HEK293 (cell line): ENCODE data around the gene CLIP3.

Source experiments
- IKZF3 ChIP-seq: fragments of 450-650 bp; IDR thresholded peaks from 2 replicates; pipeline ENCODE4 v1.5.0; 2018; ENCODE audit warnings: missing biosample characterization, mild to moderate bottlenecking, missing genetic modification characterization, moderate library complexity
- KLF8 ChIP-seq: fragments of 450-650 bp; formaldehyde crosslinking; IDR thresholded peaks from 2 replicates; pipeline ENCODE4 v1.5.1; 2016; ENCODE audit warnings: missing biosample characterization, missing genetic modification characterization
- OVOL3 ChIP-seq: fragments of 450-650 bp; formaldehyde crosslinking; IDR thresholded peaks from 2 replicates; pipeline ENCODE4 v1.5.1; 2016; ENCODE audit warnings: missing biosample characterization, missing genetic modification characterization
- RBAK ChIP-seq: fragments of 450-650 bp; formaldehyde crosslinking; IDR thresholded peaks from 2 replicates; pipeline ENCODE4 v1.5.1; 2016; ENCODE audit warnings: missing biosample characterization, missing genetic modification characterization
- REPIN1 ChIP-seq: fragments of 450-650 bp; formaldehyde crosslinking; IDR thresholded peaks from 2 replicates; pipeline ENCODE4 v1.5.1; 2017; ENCODE audit warnings: missing biosample characterization, missing genetic modification characterization, low read depth
- SP3 ChIP-seq: fragments of 450-650 bp; formaldehyde crosslinking; IDR thresholded peaks from 2 replicates; pipeline ENCODE4 v1.5.1; 2016; ENCODE audit warnings: missing biosample characterization, missing genetic modification characterization
- SP7 ChIP-seq: fragments of 450-650 bp; formaldehyde crosslinking; IDR thresholded peaks from 2 replicates; pipeline ENCODE4 v1.5.1; 2016; ENCODE audit warnings: missing biosample characterization, missing genetic modification characterization
- ZEB2 ChIP-seq: fragments of 450-650 bp; formaldehyde crosslinking; IDR thresholded peaks from 2 replicates; pipeline ENCODE4 v1.5.1; 2016; ENCODE audit warnings: missing biosample characterization, missing genetic modification characterization
- ZIC2 ChIP-seq: fragments of 450-650 bp; formaldehyde crosslinking; IDR thresholded peaks from 2 replicates; pipeline ENCODE4 v1.5.1; 2016; ENCODE audit warnings: missing biosample characterization, missing genetic modification characterization
- ZNF132 ChIP-seq: fragments of 450-650 bp; formaldehyde crosslinking; IDR thresholded peaks from 2 replicates; pipeline ENCODE4 v1.5.1; 2017; ENCODE audit warnings: missing biosample characterization, missing genetic modification characterization, borderline replicate concordance
- ZNF169 ChIP-seq: fragments of 450-650 bp; formaldehyde crosslinking; IDR thresholded peaks from 2 replicates; pipeline ENCODE4 v1.5.1; 2016; ENCODE audit warnings: missing biosample characterization, missing genetic modification characterization
- ZNF221 ChIP-seq: fragments of 450-650 bp; formaldehyde crosslinking; IDR thresholded peaks from 2 replicates; pipeline ENCODE4 v1.5.1; 2017; ENCODE audit warnings: missing biosample characterization, missing genetic modification characterization, borderline replicate concordance
- ZNF311 ChIP-seq: fragments of 450-650 bp; formaldehyde crosslinking; IDR thresholded peaks from 2 replicates; pipeline ENCODE4 v1.5.1; 2017; ENCODE audit warnings: missing biosample characterization, missing genetic modification characterization, borderline replicate concordance
- ZNF335 ChIP-seq: fragments of 450-650 bp; formaldehyde crosslinking; conservative IDR thresholded peaks from 2 replicates; pipeline ENCODE4 v1.5.1; 2016; ENCODE audit warnings: missing biosample characterization, missing genetic modification characterization
- ZNF341 ChIP-seq: fragments of 450-650 bp; formaldehyde crosslinking; IDR thresholded peaks from 2 replicates; pipeline ENCODE4; 2016; ENCODE audit warnings: low read depth, missing biosample characterization, missing genetic modification characterization
- ZNF354C ChIP-seq: fragments of 450-650 bp; formaldehyde crosslinking; IDR thresholded peaks from 2 replicates; pipeline ENCODE4 v1.5.1; 2016; ENCODE audit warnings: missing biosample characterization, missing genetic modification characterization, low read depth, borderline replicate concordance
- ZNF571 ChIP-seq: fragments of 450-650 bp; formaldehyde crosslinking; IDR thresholded peaks from 2 replicates; pipeline ENCODE4 v1.5.0; 2017; ENCODE audit warnings: missing biosample characterization, missing genetic modification characterization
- ZNF626 ChIP-seq: fragments of 450-650 bp; sonication (Bioruptor Pico); formaldehyde crosslinking; IDR thresholded peaks from 2 replicates; pipeline ENCODE4 v1.5.1; 2018; ENCODE audit warnings: missing biosample characterization, missing genetic modification characterization, inconsistent platforms
- ZNF658 ChIP-seq: fragments of 450-650 bp; formaldehyde crosslinking; IDR thresholded peaks from 2 replicates; pipeline ENCODE4; 2016; ENCODE audit warnings: missing biosample characterization, missing genetic modification characterization
- ZNF707 ChIP-seq: fragments of 450-650 bp; formaldehyde crosslinking; IDR thresholded peaks from 2 replicates; pipeline ENCODE4 v1.5.1; 2016; ENCODE audit warnings: missing biosample characterization, missing genetic modification characterization
- ZNF837 ChIP-seq: fragments of 450-650 bp; formaldehyde crosslinking; IDR thresholded peaks from 2 replicates; pipeline ENCODE4 v1.5.1; 2016; ENCODE audit warnings: missing biosample characterization, missing genetic modification characterization
- TF ChIP-seq, protein P1 (sequence below): fragments of 450-650 bp; formaldehyde crosslinking; IDR thresholded peaks from 2 replicates; pipeline ENCODE4 v1.5.1; 2017; ENCODE audit warnings: missing biosample characterization, missing genetic modification characterization
- TF ChIP-seq, protein P2 (sequence below): IDR thresholded peaks from 2 replicates; pipeline ENCODE4 v1.6.1; 2011; ENCODE audit warnings: mild to moderate bottlenecking, low read depth, low read length, borderline replicate concordance
- TF ChIP-seq, protein P3 (sequence below): fragments of 450-650 bp; formaldehyde crosslinking; IDR thresholded peaks from 2 replicates; pipeline ENCODE4 v1.5.1; 2017; ENCODE audit warnings: missing biosample characterization, missing genetic modification characterization

Gene CLIP3

DNA sequence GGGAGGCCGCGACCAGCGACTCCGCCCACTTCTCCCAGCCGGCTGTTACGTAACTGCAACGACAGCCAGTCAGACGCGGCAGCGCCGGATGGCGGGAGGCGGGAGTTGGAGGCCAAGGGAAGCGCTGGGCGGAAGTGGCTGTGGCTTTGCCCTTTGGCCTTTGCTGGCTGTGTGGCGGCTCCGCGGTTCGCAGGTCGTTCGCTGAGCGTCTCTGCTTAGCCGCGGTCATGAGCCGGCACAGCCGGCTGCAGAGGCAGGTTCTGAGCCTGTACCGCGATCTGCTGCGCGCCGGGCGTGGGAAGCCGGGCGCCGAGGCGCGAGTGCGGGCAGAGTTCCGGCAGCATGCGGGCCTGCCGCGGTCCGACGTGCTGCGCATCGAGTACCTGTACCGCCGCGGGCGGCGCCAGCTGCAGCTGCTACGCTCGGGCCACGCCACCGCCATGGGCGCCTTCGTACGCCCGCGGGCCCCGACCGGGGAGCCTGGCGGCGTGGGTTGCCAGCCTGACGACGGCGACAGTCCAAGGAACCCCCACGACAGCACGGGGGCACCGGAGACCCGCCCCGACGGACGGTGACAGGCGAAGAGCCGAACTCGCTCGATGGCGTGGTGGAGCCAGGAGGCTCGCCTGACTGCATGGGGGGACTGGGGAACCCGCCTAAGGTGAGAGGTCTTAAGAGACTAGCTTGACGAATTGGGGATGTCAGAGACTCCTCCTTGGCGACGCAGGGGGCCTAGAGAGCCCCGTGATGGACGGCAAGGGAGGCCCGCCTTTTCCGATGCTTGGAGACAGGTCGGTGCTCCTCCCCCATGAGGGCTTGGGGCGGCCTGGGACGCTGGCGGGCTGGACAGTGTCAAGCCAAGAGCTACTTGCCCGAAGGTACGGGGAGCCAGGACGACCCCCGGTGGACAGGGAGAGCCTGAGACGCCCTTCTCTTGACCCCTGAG lies 37.4 kb downstream of the CLIP3 start, which contains the start of gene SDHAF1 (continued):
- TF ChIP-seq ZNF837 (tag by site-specific recombination) (no peak), ZEB2 (tag by site-specific recombination) (peak; percentile 91; the same call in 1 of the 2 replicates), ZNF132 (tag by site-specific recombination) (no peak), ZIC2 (tag by site-specific recombination) (peak; percentile 56), ZNF169 (tag by site-specific recombination) (peak; percentile 56; the same call in 1 of the 2 replicates), SP3 (tag by site-specific recombination) (peak; percentile 98), IKZF3 (0 out of 2 replicates have a peak, but pooled peaks have one; percentile 40), RBAK (tag by site-specific recombination) (no peak), ZNF335 (peak; percentile 100), ZNF311 (no peak), ZNF626 (tag by site-specific recombination) (no peak), SP7 (tag by site-specific recombination) (peak; percentile 92), ZNF341 (tag by site-specific recombination) (peak; percentile 95), ZNF221 (tag by site-specific recombination) (0 out of 2 replicates have a peak, but pooled peaks have one; percentile 66), ZNF354C (tag by site-specific recombination) (no peak), ZNF571 (tag by site-specific recombination) (no peak), ZNF658 (tag by site-specific recombination) (no peak), OVOL3 (peak; percentile 71; the same call in 1 of the 2 replicates), ZNF707 (tag by site-specific recombination) (no peak), REPIN1 (peak; percentile 67; the same call in 1 of the 2 replicates), KLF8 (peak; percentile 50; the same call in 1 of the 2 replicates)
- TF ChIP-seq, protein P1, sequence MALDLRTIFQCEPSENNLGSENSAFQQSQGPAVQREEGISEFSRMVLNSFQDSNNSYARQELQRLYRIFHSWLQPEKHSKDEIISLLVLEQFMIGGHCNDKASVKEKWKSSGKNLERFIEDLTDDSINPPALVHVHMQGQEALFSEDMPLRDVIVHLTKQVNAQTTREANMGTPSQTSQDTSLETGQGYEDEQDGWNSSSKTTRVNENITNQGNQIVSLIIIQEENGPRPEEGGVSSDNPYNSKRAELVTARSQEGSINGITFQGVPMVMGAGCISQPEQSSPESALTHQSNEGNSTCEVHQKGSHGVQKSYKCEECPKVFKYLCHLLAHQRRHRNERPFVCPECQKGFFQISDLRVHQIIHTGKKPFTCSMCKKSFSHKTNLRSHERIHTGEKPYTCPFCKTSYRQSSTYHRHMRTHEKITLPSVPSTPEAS (tag by site-specific recombination): 0 out of 2 replicates have a peak, but pooled peaks have one; percentile 36
- TF ChIP-seq, protein P2, sequence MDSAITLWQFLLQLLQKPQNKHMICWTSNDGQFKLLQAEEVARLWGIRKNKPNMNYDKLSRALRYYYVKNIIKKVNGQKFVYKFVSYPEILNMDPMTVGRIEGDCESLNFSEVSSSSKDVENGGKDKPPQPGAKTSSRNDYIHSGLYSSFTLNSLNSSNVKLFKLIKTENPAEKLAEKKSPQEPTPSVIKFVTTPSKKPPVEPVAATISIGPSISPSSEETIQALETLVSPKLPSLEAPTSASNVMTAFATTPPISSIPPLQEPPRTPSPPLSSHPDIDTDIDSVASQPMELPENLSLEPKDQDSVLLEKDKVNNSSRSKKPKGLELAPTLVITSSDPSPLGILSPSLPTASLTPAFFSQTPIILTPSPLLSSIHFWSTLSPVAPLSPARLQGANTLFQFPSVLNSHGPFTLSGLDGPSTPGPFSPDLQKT: no peak; the same call in 1 of the 2 replicates
- TF ChIP-seq, protein P3, sequence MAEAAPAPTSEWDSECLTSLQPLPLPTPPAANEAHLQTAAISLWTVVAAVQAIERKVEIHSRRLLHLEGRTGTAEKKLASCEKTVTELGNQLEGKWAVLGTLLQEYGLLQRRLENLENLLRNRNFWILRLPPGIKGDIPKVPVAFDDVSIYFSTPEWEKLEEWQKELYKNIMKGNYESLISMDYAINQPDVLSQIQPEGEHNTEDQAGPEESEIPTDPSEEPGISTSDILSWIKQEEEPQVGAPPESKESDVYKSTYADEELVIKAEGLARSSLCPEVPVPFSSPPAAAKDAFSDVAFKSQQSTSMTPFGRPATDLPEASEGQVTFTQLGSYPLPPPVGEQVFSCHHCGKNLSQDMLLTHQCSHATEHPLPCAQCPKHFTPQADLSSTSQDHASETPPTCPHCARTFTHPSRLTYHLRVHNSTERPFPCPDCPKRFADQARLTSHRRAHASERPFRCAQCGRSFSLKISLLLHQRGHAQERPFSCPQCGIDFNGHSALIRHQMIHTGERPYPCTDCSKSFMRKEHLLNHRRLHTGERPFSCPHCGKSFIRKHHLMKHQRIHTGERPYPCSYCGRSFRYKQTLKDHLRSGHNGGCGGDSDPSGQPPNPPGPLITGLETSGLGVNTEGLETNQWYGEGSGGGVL (tag by site-specific recombination): peak; percentile 72
